GM23248 (cell line): ENCODE data around the gene ITIH4. TPM values are rescaled to one million over a fixed set of nuclear protein-coding genes. Genes with fewer than 3 reads are reported as not detected.
A peak's percentile ranks its signal among the peaks of the same experiment; 100 is the strongest.

ENCODE experiments used
- DNase-seq: peaks from one replicate; pipeline ENCODE4 v3.0.0-alpha.2; 2015
- H2AFZ ChIP-seq: fragments of 200-600 bp; sonication (generic); 2 replicates; pipeline ENCODE4 v1.6.1; 2016; ENCODE audit warnings: antibody characterized with exemption
- H3F3A ChIP-seq: fragments of 200-600 bp; sonication (generic); 2 replicates; pipeline ENCODE4 v1.6.1; 2016; ENCODE audit warnings: mild to moderate bottlenecking, antibody characterized with exemption, mixed run types; ENCODE audit not compliant: insufficient read depth
- H3K27ac ChIP-seq: fragments of 200-600 bp; sonication (generic); 2 replicates; pipeline ENCODE4 v1.5.1; 2016; ENCODE audit warnings: mild to moderate bottlenecking
- H3K27me3 ChIP-seq: fragments of 200-600 bp; sonication (generic); replicated peaks from 2 replicates; pipeline ENCODE4 v1.6.1; 2016; ENCODE audit warnings: mild to moderate bottlenecking; ENCODE audit not compliant: insufficient read depth
- H3K36me3 ChIP-seq: fragments of 200-600 bp; sonication (generic); 2 replicates; pipeline ENCODE4 v1.6.1; 2016; ENCODE audit warnings: low read depth, mild to moderate bottlenecking
- H3K4me1 ChIP-seq: fragments of 200-600 bp; sonication (generic); 2 replicates; pipeline ENCODE4 v1.6.1; 2016; ENCODE audit warnings: mild to moderate bottlenecking; ENCODE audit not compliant: insufficient read depth
- H3K4me2 ChIP-seq: fragments of 200-600 bp; sonication (generic); one replicate; pipeline ENCODE4 v1.6.1; 2016; ENCODE audit warnings: mild to moderate bottlenecking; ENCODE audit not compliant: unreplicated experiment
- H3K4me3 ChIP-seq: fragments of 200-600 bp; sonication (generic); 2 replicates; pipeline ENCODE4 v1.5.1; 2016; ENCODE audit warnings: mild to moderate bottlenecking
- H3K79me2 ChIP-seq: fragments of 200-600 bp; sonication (generic); 2 replicates; pipeline ENCODE4 v1.6.1; 2016; ENCODE audit warnings: mild to moderate bottlenecking; ENCODE audit not compliant: insufficient read depth
- H3K9ac ChIP-seq: fragments of 200-600 bp; sonication (generic); 2 replicates; pipeline ENCODE4 v1.6.1; 2016; ENCODE audit warnings: mild to moderate bottlenecking
- H3K9me2 ChIP-seq: fragments of 200-600 bp; sonication (generic); 2 replicates; pipeline ENCODE4 v1.6.1; 2016; ENCODE audit warnings: mixed run types, mild to moderate bottlenecking, moderate library complexity; ENCODE audit not compliant: insufficient read depth
- H3K9me3 ChIP-seq: fragments of 200-600 bp; sonication (generic); one replicate; pipeline ENCODE4 v1.6.1; 2017; ENCODE audit warnings: low read depth
- H4K20me1 ChIP-seq: fragments of 200-600 bp; sonication (generic); 2 replicates; pipeline ENCODE4 v1.6.0; 2016; ENCODE audit not compliant: insufficient read depth
- EZH2 ChIP-seq: fragments of 200-600 bp; sonication (generic); IDR thresholded peaks from 2 replicates; pipeline ENCODE4 v1.6.1; 2018; ENCODE audit warnings: antibody characterized with exemption, mild to moderate bottlenecking; ENCODE audit not compliant: insufficient read depth, poor library complexity, severe bottlenecking
- EZH2phosphoT487 ChIP-seq: fragments of 200-600 bp; sonication (generic); IDR thresholded peaks from 2 replicates; pipeline ENCODE4 v1.6.1; 2018; ENCODE audit warnings: antibody characterized with exemption, moderate library complexity, mild to moderate bottlenecking, low read depth; ENCODE audit not compliant: insufficient read depth
- WGBS, 2 experiments: methylation state at CpG; one replicate each; pipeline ENCODE4 v1.1.6; 2015 to 2017; ENCODE audit warnings: low lambda C conversion rate in 2 of 2, low coverage in 1 of 2; ENCODE audit errors: missing lambda C conversion rate in 2 of 2; 5-methylcytosine and 5-hydroxymethylcytosine counted together
- in situ Hi-C: fragments of 300-500 bp; cut with MboI; formaldehyde crosslinking; loops from 2 replicates; pipeline ENCODE4 v1.15.0; 2020
- polyA plus RNA-seq: library from polyadenylated mRNA; unstranded; fragments of >200 nt; fragmentation: Nextera tagmentation; extraction: Ambion mirVana; gene quantifications from 2 replicates; pipeline ENCODE4 v1.2.1, GENCODE V29; 2016
- total RNA-seq: library from RNA; depleted of rRNA; stranded (reverse); fragments of >200 nt; shearing (Covaris generic); gene quantifications from 2 replicates; pipeline ENCODE4 v1.2.3, GENCODE V29; 2014

The ITIH4 gene
- total and polyA plus RNA-seq, 2 experiments from 2014 or later, result 0.11 TPM; not detected in 1

DNA sequence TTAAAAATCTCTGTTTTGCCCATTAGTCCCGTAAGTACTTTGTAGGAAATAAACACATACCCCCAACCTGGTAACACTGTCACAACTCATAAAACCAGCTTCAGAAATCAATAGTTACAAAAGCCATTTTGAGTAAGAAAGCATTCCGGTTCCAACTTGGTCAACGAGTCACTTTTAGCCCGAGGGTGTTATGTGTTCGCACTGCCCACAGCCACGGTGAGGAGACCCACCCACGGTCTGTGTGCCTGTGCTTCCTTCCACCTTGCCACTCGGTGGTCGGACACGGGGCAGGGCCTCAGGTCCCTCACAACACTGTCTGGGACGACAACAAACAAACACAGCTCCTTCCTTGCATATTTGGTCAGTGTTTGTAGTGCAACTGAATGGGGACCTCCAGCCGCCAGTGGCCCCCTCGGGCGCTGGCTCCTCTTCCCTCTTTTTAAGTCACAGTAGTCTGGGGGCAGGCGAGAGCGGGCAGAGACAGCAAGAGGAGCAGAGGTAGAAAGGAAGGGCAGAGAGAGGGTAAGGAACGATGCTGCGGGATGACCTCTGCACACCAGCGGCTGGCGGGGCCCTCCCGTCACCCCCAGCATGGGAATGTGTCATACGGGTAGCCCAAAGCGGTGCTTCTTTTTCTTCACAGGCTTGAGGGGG is 9.5 kb upstream of the ITIH4 start:
- TF ChIP-seq EZH2phosphoT487 (no peak), EZH2 (no peak)
- H4K20me1 ChIP-seq, result no peaks in the 10 kb centered on the region
- no peak overlapping the region for H2AFZ ChIP-seq
- no peaks in the 10 kb centered on the region for H3K36me3 ChIP-seq
- H3K9ac ChIP-seq, result no peak overlapping the region
- no peaks in the 10 kb centered on the region for H3F3A ChIP-seq
- no peak overlapping the region for H3K27ac ChIP-seq
- H3K4me3 ChIP-seq, result no peak overlapping the region
- no peaks in the 10 kb centered on the region for H3K79me2 ChIP-seq
- DNase-seq, result peak; percentile 9
- H3K4me1 ChIP-seq, result no peaks in the 10 kb centered on the region
- H3K9me2 ChIP-seq, result no peaks in the 10 kb centered on the region
- no peaks in the 10 kb centered on the region for H3K27me3 ChIP-seq
- no peak overlapping the region for H3K4me2 ChIP-seq
- in situ Hi-C loops, result no loop called here
- 87 to 91% methylated on average over 22 to 23 of the region's 23 CpGs for WGBS, 2 experiments
- H3K9me3 ChIP-seq, result no peaks in the 10 kb centered on the region

GRCh38 chr3:52839268-52839575 is 8.8 kb upstream of the ITIH4 start:
- H4K20me1 ChIP-seq, result no peaks in the 10 kb centered on the region
- in situ Hi-C loops, result no loop called here

DNA sequence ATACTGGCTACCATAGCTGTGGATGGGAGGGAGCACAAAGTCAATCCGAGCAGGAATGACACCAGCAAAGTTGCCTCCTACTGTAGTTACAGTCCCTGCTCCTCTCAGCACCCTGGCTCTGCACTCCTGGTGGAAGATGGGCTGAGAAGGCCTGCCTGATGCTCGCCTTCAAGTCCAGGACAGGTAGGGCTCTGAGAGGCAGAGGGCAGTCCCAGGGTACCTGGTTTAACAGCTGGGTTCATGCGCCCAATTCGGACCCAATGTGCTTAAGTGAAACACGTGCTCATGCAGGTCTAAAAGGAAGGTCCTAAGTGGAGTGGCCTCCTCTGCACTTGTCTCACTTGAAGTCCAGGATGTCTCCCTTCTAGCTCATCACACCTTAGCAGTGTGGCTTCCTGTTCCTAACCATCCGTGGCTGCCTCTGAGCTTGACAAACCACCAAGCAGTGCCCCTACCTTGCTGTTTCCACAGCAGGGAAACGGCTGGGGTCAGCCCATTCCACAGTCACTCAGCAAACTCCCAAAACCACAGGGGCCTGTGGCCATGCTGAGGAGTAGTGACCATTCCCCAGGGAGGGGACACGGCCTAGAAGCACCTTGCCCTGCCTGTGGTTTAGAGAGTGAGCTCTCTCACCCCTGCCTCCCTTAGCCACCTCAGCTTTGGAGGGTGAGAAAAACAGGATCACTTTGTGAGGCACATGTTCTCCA is 8.2 kb upstream of the ITIH4 start:
- no peaks in the 10 kb centered on the region for H4K20me1 ChIP-seq
- in situ Hi-C loops, result no loop called here
- no peak overlapping the region for H3K27ac ChIP-seq
- H3K36me3 ChIP-seq, result no peaks in the 10 kb centered on the region
- no peak overlapping the region for H3K4me3 ChIP-seq
- 90 to 91% methylated on average over 8 of the region's 8 CpGs for WGBS, 2 experiments
- no peaks in the 10 kb centered on the region for H3K9me3 ChIP-seq
- no peak overlapping the region for H3K9ac ChIP-seq
- no peak overlapping the region for H3K4me2 ChIP-seq
- H3K4me1 ChIP-seq, result no peaks in the 10 kb centered on the region
- no peak overlapping the region for H2AFZ ChIP-seq
- TF ChIP-seq EZH2phosphoT487 (no peak), EZH2 (no peak)
- no peaks in the 10 kb centered on the region for H3K79me2 ChIP-seq
- H3F3A ChIP-seq, result no peaks in the 10 kb centered on the region
- H3K9me2 ChIP-seq, result no peaks in the 10 kb centered on the region
- H3K27me3 ChIP-seq, result no peaks in the 10 kb centered on the region
- no peak for DNase-seq

More at GRCh38 chr3:52839268-52839575, 8.8 kb upstream of the ITIH4 start:
- Histone ChIP-seq H3K9me2 (no peaks in the 10 kb centered on the region), H2AFZ (no peak overlapping the region), H3K9ac (no peak overlapping the region), H3K36me3 (no peaks in the 10 kb centered on the region), H3K27ac (no peak overlapping the region), H3K4me2 (no peak overlapping the region), H3K9me3 (no peaks in the 10 kb centered on the region), H3F3A (no peaks in the 10 kb centered on the region), H3K4me1 (no peaks in the 10 kb centered on the region), H3K79me2 (no peaks in the 10 kb centered on the region), H3K27me3 (no peaks in the 10 kb centered on the region), H3K4me3 (no peak overlapping the region)
- no peak for DNase-seq
- TF ChIP-seq EZH2, result no peak
- TF ChIP-seq EZH2phosphoT487, result no peak
- 95 to 100% methylated on average over 2 of the region's 2 CpGs for WGBS, 2 experiments

DNA sequence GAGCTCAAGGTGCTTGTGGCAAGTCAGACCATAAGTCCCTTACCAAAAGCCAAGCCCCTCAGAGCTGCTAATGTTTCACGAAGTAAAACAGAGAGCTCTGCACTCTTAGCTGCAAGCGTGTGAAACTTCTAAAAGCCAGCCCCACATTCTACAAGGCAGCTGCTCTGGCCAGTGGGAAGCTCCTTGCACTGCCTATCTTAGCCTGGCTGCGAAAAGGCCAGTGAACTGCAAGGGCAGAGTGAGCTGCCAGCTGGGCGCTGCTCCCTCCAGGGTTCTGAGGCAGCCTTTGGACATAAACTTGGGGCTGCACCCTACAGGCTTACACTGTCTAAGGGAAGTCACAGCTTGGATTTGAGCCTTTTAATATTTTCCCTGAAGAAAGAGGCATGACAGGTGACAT is 6.5 kb upstream of the ITIH4 start:
- TF ChIP-seq EZH2phosphoT487 (no peak), EZH2 (no peak)
- no peak for DNase-seq
- H3K27me3 ChIP-seq, result no peaks in the 10 kb centered on the region
- no peaks in the 10 kb centered on the region for H3K4me1 ChIP-seq
- H3K27ac ChIP-seq, result no peak overlapping the region
- H2AFZ ChIP-seq, result no peak overlapping the region
- no peak overlapping the region for H3K4me2 ChIP-seq
- no peak overlapping the region for H3K4me3 ChIP-seq
- no peak overlapping the region for H3K9ac ChIP-seq
- 94 to 95% methylated on average over 4 of the region's 4 CpGs for WGBS, 2 experiments
- H3K9me3 ChIP-seq, result no peaks in the 10 kb centered on the region
- H3K79me2 ChIP-seq, result no peaks in the 10 kb centered on the region
- H3F3A ChIP-seq, result no peaks in the 10 kb centered on the region
- H3K36me3 ChIP-seq, result no peaks in the 10 kb centered on the region
- no peaks in the 10 kb centered on the region for H4K20me1 ChIP-seq
- no peaks in the 10 kb centered on the region for H3K9me2 ChIP-seq
- in situ Hi-C loops, result no loop called here
